ENCODE measurements around the gene ZDHHC7.
A peak's percentile ranks its signal among the peaks of the same experiment; 100 is the strongest.

The ZDHHC7 gene

DNA sequence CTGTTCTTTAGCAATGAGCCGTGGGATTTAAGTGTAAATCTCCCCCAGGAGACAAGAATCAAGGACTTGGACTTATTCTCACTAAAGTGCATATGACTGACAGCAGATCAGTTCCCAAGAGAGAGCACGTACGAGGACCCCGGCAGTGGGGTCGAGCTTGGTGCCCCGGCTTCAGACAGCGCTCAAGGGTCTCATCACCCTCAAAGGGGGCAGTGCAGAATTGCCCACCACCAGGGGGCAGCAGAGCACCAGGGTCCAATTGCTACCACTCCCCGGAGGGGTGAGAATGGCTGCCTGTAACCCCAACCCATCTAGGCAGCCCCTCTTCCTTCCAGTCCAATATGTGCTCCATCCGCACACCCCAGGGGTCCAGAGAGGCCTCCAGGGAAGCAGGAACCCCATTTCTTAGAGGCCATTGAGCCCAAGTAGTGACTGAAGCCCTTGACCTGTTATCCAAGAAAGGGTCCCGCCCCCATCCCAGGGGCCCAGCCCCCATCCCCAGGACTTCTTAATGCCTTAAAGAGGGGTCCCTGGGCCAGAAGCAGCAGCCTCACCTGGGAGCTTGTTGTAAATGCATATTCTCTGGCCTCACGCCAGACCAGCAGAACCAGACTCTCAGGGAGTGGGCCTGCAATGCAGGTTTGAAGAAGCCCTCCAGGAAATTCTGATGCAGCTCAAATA lies 86.1 kb downstream of the ZDHHC7 start:
- TF ChIP-seq, protein P1, sequence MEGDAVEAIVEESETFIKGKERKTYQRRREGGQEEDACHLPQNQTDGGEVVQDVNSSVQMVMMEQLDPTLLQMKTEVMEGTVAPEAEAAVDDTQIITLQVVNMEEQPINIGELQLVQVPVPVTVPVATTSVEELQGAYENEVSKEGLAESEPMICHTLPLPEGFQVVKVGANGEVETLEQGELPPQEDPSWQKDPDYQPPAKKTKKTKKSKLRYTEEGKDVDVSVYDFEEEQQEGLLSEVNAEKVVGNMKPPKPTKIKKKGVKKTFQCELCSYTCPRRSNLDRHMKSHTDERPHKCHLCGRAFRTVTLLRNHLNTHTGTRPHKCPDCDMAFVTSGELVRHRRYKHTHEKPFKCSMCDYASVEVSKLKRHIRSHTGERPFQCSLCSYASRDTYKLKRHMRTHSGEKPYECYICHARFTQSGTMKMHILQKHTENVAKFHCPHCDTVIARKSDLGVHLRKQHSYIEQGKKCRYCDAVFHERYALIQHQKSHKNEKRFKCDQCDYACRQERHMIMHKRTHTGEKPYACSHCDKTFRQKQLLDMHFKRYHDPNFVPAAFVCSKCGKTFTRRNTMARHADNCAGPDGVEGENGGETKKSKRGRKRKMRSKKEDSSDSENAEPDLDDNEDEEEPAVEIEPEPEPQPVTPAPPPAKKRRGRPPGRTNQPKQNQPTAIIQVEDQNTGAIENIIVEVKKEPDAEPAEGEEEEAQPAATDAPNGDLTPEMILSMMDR (IDR thresholded peaks at IDR 0.05) = peak; percentile 96

DNA sequence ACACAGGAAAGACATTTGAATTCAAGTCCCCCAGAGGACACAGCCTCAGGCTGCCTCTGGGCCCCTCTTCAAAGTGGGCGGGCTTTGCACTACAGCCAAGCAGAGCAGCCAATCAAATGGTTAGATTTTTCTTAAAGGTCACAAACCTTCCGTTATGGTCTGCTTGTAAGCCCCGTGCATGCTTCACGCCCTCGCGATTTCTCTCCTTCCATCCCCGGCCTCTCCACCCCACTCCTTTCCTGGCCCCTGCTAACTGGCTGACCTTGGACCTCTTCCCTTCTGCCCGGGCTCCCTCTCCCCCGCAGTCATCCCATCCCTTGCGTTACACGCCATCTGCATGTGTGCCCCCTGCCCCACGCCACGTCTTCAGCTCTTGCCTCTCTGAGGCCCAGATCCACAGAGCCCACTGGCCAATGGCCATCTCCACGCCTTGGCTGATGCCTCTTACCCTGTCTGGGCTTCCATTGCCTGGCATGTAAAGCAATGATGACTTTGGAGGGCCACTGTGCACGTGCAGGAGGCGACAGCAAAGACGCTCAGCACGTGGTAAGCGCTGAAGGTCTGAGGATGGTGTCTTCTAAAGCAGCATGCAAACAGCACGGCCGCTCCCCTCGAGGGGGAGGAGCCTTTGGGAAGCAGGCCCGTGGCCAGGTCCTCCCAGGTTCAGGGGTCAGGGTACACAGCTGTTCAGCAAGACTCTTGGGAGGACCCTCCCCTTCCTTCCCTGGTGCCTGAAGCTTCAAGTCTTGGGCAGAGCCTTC lies 86.8 kb downstream of the ZDHHC7 start:
- TF ChIP-seq, protein P1 (IDR thresholded peaks at IDR 0.05) = no peak
